A549 treated with AZD9567 at 1 μM for 4 hours (cell line): ENCODE measurements around the gene AKT3. TPM values are rescaled to one million over a fixed set of nuclear protein-coding genes. Genes with fewer than 3 reads are reported as not detected.

Source experiments
- total RNA-seq: library from RNA; stranded (reverse); fragments of 200-300 nt; extraction: Qiagen RNA extraction; gene quantifications from 5 replicates; pipeline ENCODE4 v1.2.3, GENCODE V29; 2022; ENCODE audit not compliant: insufficient read depth

AKT3 gene
- total RNA-seq: 19.1 to 23.8 TPM (median 22.9 TPM) in 5 replicates

GRCh38 chr1:243850202-243850451, at the start of gene AKT3:
TSS of gene AKT3 (minus strand) at chr1:243850243. CDS start at chr1:243843170, 7,073 bp downstream.

Other genes with a start within 250 kb of the AKT3 start
- 3.0 to 5.0 TPM (median 4.0 TPM) in 5 replicates for gene ZBTB18, start 201.0 kb upstream of the AKT3 start, total RNA-seq